Parathyroid adenoma (tissue), 2 donors: ENCODE data around the gene TSPAN17.

Source experiments
- H2AFZ ChIP-seq: fragments of 300-600 bp; sonication (generic); one replicate; pipeline ENCODE4 v1.7.0; 2017; ENCODE audit warnings: antibody characterized with exemption, mild to moderate bottlenecking
- H3K27ac ChIP-seq: fragments of 300-600 bp; sonication (generic); one replicate; pipeline ENCODE4 v1.7.0; 2017
- H3K27me3 ChIP-seq: fragments of 300-600 bp; sonication (generic); one replicate; pipeline ENCODE4 v1.7.0; 2017; ENCODE audit warnings: low read length; ENCODE audit not compliant: control insufficient read depth, insufficient read depth
- H3K36me3 ChIP-seq: fragments of 300-600 bp; sonication (generic); one replicate; pipeline ENCODE4 v1.7.0; 2017; ENCODE audit warnings: low read length; ENCODE audit not compliant: control insufficient read depth, insufficient read depth
- H3K4me1 ChIP-seq: fragments of 300-600 bp; sonication (generic); one replicate; pipeline ENCODE4 v1.7.0; 2017; ENCODE audit warnings: control low read depth
- H3K4me2 ChIP-seq: fragments of 300-600 bp; sonication (generic); one replicate; pipeline ENCODE4 v1.7.0; 2017; ENCODE audit warnings: low read length
- H3K4me3 ChIP-seq: fragments of 300-600 bp; sonication (generic); one replicate; pipeline ENCODE4 v1.7.0; 2017; ENCODE audit warnings: low read depth, low read length
- H3K79me2 ChIP-seq: fragments of 300-600 bp; sonication (generic); one replicate; pipeline ENCODE4 v1.7.0; 2017; ENCODE audit warnings: control low read depth
- H3K9ac ChIP-seq: fragments of 300-600 bp; sonication (generic); one replicate; pipeline ENCODE4 v1.7.0; 2017; ENCODE audit warnings: mild to moderate bottlenecking
- H3K9me3 ChIP-seq: fragments of 300-600 bp; sonication (generic); one replicate; pipeline ENCODE4 v1.7.0; 2017; ENCODE audit warnings: low read length; ENCODE audit not compliant: control insufficient read depth
- TF ChIP-seq, protein P1 (sequence below): fragments of 300-600 bp; sonication (generic); IDR thresholded peaks from one replicate; pipeline ENCODE4 v1.7.0; 2017; ENCODE audit warnings: antibody characterized with exemption, mild to moderate bottlenecking
- donor health status: primary hyperparathyroidism.

Gene TSPAN17

GRCh38 chr5:176662371-176663333 lies 15.4 kb downstream of the TSPAN17 start:
- Histone ChIP-seq H3K4me3 (no peak overlapping the region), H3K9me3 (no peaks in the 10 kb centered on the region), H3K4me1 (peaks cover 4% of the 10 kb centered on the region), H3K27me3 (no peaks in the 10 kb centered on the region), H3K36me3 (no peaks in the 10 kb centered on the region), H3K9ac (no peak overlapping the region), H2AFZ (no peak overlapping the region), H3K27ac (no peak overlapping the region), H3K79me2 (no peaks in the 10 kb centered on the region), H3K4me2 (no peak overlapping the region)
- TF ChIP-seq, protein P1, sequence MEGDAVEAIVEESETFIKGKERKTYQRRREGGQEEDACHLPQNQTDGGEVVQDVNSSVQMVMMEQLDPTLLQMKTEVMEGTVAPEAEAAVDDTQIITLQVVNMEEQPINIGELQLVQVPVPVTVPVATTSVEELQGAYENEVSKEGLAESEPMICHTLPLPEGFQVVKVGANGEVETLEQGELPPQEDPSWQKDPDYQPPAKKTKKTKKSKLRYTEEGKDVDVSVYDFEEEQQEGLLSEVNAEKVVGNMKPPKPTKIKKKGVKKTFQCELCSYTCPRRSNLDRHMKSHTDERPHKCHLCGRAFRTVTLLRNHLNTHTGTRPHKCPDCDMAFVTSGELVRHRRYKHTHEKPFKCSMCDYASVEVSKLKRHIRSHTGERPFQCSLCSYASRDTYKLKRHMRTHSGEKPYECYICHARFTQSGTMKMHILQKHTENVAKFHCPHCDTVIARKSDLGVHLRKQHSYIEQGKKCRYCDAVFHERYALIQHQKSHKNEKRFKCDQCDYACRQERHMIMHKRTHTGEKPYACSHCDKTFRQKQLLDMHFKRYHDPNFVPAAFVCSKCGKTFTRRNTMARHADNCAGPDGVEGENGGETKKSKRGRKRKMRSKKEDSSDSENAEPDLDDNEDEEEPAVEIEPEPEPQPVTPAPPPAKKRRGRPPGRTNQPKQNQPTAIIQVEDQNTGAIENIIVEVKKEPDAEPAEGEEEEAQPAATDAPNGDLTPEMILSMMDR, result no peak

DNA sequence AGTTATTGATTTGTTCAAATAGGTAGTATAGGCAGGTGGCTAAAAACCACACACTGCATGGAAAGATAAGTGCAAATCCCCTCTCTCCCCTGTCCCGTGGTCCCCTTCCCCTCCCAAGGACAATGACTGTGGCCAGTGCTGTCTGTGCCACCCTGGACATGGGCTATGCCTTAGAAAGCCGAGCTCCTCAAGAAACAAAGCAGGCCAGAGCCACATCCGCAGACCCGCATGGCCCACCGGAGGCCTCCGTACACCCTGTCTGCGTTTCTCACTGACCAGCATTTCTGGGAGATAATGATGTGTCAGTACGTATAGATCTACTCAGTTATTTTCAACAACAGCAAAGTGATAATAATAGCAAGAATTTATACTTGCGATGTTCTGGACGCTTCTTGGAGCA lies 16.3 kb downstream of the TSPAN17 start:
- no peaks in the 10 kb centered on the region for H3K9me3 ChIP-seq
- no peak overlapping the region for H3K4me3 ChIP-seq
- no peak overlapping the region for H3K9ac ChIP-seq
- no peak overlapping the region for H2AFZ ChIP-seq
- no peaks in the 10 kb centered on the region for H3K79me2 ChIP-seq
- no peaks in the 10 kb centered on the region for H3K27me3 ChIP-seq
- H3K27ac ChIP-seq, result no peak overlapping the region
- TF ChIP-seq, protein P1, result no peak
- no peak overlapping the region for H3K4me2 ChIP-seq
- no peaks in the 10 kb centered on the region for H3K36me3 ChIP-seq
- H3K4me1 ChIP-seq, result peaks cover 4% of the 10 kb centered on the region

DNA sequence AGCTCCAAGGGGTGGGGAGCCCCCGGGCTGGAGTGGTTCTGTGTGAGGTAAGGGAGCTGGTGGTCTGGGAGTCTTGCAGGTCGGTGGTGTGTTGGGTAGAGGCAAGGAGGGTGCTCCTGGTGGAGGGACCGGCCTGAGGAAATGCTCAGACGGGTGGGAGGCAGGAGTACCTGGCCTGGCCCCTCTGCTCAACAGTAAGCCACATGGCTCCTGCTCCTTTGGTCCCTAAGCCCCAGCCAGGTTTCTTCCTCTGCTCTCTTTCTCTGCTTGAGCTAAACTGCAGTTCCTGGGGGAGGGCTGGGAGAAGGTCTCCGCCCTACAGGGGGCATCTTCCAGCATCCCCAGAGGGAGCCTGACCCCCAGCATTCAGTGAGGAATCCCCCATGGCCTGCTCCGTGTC lies 17.2 kb downstream of the TSPAN17 start:
- no peaks in the 10 kb centered on the region for H3K36me3 ChIP-seq
- no peak overlapping the region for H3K9ac ChIP-seq
- no peak overlapping the region for H3K4me3 ChIP-seq
- H3K4me2 ChIP-seq, result no peak overlapping the region
- TF ChIP-seq, protein P1, result no peak
- no peaks in the 10 kb centered on the region for H3K9me3 ChIP-seq
- H3K79me2 ChIP-seq, result no peaks in the 10 kb centered on the region
- no peaks in the 10 kb centered on the region for H3K27me3 ChIP-seq
- H2AFZ ChIP-seq, result no peak overlapping the region
- no peak overlapping the region for H3K27ac ChIP-seq
- H3K4me1 ChIP-seq, result peaks cover 4% of the 10 kb centered on the region

- no peaks in the 10 kb centered on the region for H3K27me3 ChIP-seq
Observed at GRCh38 chr5:176664886-176665285, 17.6 kb downstream of the TSPAN17 start.

More at GRCh38 chr5:176664886-176665285, 17.6 kb downstream of the TSPAN17 start:
- Histone ChIP-seq H3K79me2 (no peaks in the 10 kb centered on the region), H3K4me2 (no peak overlapping the region), H3K36me3 (no peaks in the 10 kb centered on the region), H2AFZ (no peak overlapping the region), H3K27ac (no peak overlapping the region), H3K4me1 (peaks cover 4% of the 10 kb centered on the region), H3K4me3 (no peak overlapping the region), H3K9me3 (no peaks in the 10 kb centered on the region), H3K9ac (no peak overlapping the region)
- TF ChIP-seq, protein P1, result no peak
